Measurements from ENCODE around the gene EXOC4.

DNA sequence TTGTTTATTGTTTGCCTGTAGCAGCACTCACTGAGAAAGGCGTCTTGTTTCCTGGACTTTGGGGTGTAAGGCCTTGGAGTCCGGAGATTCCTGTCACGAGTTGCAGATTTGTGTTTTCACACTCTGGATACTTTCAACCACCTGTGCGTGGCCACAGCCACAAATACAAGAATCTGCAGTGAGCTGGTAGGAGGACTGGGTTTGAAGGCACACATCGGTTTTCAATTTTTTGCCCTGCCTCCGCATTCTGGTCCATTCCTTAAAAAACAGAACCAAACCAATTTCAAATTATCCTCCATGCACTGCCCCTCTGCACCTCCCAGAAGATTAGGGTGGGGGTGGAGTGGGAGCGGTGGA is 619 bp downstream of the EXOC4 start:
- TF ChIP-seq, protein P1, sequence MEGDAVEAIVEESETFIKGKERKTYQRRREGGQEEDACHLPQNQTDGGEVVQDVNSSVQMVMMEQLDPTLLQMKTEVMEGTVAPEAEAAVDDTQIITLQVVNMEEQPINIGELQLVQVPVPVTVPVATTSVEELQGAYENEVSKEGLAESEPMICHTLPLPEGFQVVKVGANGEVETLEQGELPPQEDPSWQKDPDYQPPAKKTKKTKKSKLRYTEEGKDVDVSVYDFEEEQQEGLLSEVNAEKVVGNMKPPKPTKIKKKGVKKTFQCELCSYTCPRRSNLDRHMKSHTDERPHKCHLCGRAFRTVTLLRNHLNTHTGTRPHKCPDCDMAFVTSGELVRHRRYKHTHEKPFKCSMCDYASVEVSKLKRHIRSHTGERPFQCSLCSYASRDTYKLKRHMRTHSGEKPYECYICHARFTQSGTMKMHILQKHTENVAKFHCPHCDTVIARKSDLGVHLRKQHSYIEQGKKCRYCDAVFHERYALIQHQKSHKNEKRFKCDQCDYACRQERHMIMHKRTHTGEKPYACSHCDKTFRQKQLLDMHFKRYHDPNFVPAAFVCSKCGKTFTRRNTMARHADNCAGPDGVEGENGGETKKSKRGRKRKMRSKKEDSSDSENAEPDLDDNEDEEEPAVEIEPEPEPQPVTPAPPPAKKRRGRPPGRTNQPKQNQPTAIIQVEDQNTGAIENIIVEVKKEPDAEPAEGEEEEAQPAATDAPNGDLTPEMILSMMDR (conservative IDR thresholded peaks at IDR 0.05 in 1 of 2, IDR thresholded peaks at IDR 0.05 in 1 of 2; ENCODE audit: low read depth in 1 of 2, low read length in 2 of 2): no peak
- no peak for TF ChIP-seq EZH2 (IDR thresholded peaks at IDR 0.05; ENCODE audit: low read length, missing control alignments)

Data from fibroblast of lung (primary cell).